ENCODE data around the gene NME7.

GRCh38 chr1:169130683-169131082, 236.9 kb downstream of the NME7 start:
- no peak for TF ChIP-seq CTCF (IDR thresholded peaks at IDR 0.05)
- no peak for TF ChIP-seq POLR2A (IDR thresholded peaks at IDR 0.05)
